RWPE2 (cell line): Measurements from ENCODE around the gene FBXW8.

Source experiments
- ATAC-seq: fragments of 200-7000 bp; cut with Tn5 transposase; 3 replicates; pipeline ENCODE4 v1.9.1; 2021; ENCODE audit warnings: low read depth
- DNase-seq: peaks from one replicate; pipeline ENCODE4 v3.0.0-alpha.2; 2020; ENCODE audit warnings: low spot score
- H3K27ac ChIP-seq: fragments of 450-650 bp; 2 replicates; pipeline ENCODE4 v1.5.1; 2017; ENCODE audit warnings: mild to moderate bottlenecking; ENCODE audit not compliant: poor library complexity, severe bottlenecking
- H3K27me3 ChIP-seq: fragments of 250-450 bp; sonication (Bioruptor Pico); 2 replicates; pipeline ENCODE4 v1.5.1; 2021; ENCODE audit warnings: mild to moderate bottlenecking, moderate library complexity; ENCODE audit not compliant: insufficient read depth, poor library complexity, severe bottlenecking
- H3K36me3 ChIP-seq: fragments of 250-450 bp; sonication (Bioruptor Pico); 2 replicates; pipeline ENCODE4 v1.5.1; 2020; ENCODE audit warnings: low read depth, mild to moderate bottlenecking, moderate library complexity
- H3K4me1 ChIP-seq: fragments of 250-450 bp; sonication (Bioruptor Pico); 2 replicates; pipeline ENCODE4 v1.5.1; 2021; ENCODE audit warnings: mild to moderate bottlenecking, moderate library complexity; ENCODE audit not compliant: insufficient read depth, poor library complexity, severe bottlenecking
- H3K4me3 ChIP-seq: fragments of 250-450 bp; sonication (Bioruptor Pico); 2 replicates; pipeline ENCODE4 v1.5.1; 2021; ENCODE audit warnings: mild to moderate bottlenecking, moderate library complexity; ENCODE audit not compliant: severe bottlenecking
- H3K9me3 ChIP-seq: fragments of 250-450 bp; sonication (Bioruptor Pico); 2 replicates; pipeline ENCODE4 v1.5.1; 2021; ENCODE audit warnings: mild to moderate bottlenecking, moderate library complexity; ENCODE audit not compliant: severe bottlenecking
- CTCF ChIP-seq: fragments of 450-650 bp; IDR thresholded peaks from one replicate; pipeline ENCODE4 v1.5.1; 2017; ENCODE audit warnings: mild to moderate bottlenecking, moderate library complexity; ENCODE audit not compliant: poor library complexity, severe bottlenecking

FBXW8 gene

GRCh38 chr12:117030187-117030900 lies 119.6 kb downstream of the FBXW8 start:
- ATAC-seq = no peak
- H3K4me1 ChIP-seq = no peaks in the 10 kb centered on the region
- TF ChIP-seq CTCF = no peak

DNA sequence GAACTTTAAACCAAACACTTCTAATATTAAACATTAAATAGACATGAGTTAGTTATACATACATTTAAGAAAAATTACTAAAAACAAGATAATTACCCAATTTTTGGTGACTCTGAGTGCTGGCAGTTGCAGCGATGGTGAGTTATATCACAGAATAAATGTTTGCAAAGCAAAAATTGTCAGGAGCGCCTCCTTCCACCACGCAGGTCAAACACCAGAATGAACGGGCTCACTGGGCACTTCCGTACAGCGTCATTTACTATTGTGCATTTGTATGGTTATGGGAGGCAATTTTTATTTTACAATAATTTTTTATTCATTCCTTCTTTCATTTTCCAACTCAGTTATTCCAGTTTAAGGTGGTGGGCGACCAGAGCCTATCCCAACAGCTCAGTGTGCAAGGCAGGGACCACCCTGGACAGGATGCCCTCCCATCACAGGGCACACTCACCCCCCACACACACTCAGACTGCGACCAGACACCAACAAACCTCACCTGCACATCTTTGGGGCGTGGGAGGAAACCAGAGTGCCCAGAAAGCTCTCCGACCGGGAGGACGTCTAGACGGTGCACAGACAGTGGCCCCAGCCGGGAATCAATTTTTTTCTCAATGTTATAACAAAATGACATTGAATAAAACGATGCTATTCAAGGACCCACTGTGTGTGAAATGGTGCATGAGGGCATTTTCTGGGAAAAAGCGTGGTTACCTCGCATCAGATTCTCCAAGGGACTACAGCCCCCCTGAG lies 121.3 kb downstream of the FBXW8 start:
- H3K27me3 ChIP-seq = peaks cover 13% of the 10 kb centered on the region
- H3K27ac ChIP-seq = no peak overlapping the region
- peak; percentile 28 for DNase-seq
- no peaks in the 10 kb centered on the region for H3K4me1 ChIP-seq
- ATAC-seq = no peak
- no peak overlapping the region for H3K4me3 ChIP-seq
- H3K9me3 ChIP-seq = no peaks in the 10 kb centered on the region
- no peak for TF ChIP-seq CTCF
- H3K36me3 ChIP-seq = no peaks in the 10 kb centered on the region

More at GRCh38 chr12:117030187-117030900, 119.6 kb downstream of the FBXW8 start:
- Histone ChIP-seq H3K27ac (no peak overlapping the region), H3K36me3 (peaks cover 6% of the 10 kb centered on the region), H3K9me3 (no peaks in the 10 kb centered on the region), H3K27me3 (peaks cover 13% of the 10 kb centered on the region), H3K4me3 (no peak overlapping the region)
- DNase-seq = peak; percentile 16

GRCh38 chr12:117032593-117033381 lies 122.0 kb downstream of the FBXW8 start:
- Histone ChIP-seq H3K9me3 (no peaks in the 10 kb centered on the region), H3K27ac (no peak overlapping the region), H3K27me3 (peaks cover 13% of the 10 kb centered on the region), H3K4me1 (no peaks in the 10 kb centered on the region), H3K36me3 (no peaks in the 10 kb centered on the region), H3K4me3 (no peak overlapping the region)
- 0 out of 3 replicates have a peak, but pooled peaks have one; percentile 13 for ATAC-seq
- DNase-seq = peak; percentile 25
- TF ChIP-seq CTCF = no peak

DNA sequence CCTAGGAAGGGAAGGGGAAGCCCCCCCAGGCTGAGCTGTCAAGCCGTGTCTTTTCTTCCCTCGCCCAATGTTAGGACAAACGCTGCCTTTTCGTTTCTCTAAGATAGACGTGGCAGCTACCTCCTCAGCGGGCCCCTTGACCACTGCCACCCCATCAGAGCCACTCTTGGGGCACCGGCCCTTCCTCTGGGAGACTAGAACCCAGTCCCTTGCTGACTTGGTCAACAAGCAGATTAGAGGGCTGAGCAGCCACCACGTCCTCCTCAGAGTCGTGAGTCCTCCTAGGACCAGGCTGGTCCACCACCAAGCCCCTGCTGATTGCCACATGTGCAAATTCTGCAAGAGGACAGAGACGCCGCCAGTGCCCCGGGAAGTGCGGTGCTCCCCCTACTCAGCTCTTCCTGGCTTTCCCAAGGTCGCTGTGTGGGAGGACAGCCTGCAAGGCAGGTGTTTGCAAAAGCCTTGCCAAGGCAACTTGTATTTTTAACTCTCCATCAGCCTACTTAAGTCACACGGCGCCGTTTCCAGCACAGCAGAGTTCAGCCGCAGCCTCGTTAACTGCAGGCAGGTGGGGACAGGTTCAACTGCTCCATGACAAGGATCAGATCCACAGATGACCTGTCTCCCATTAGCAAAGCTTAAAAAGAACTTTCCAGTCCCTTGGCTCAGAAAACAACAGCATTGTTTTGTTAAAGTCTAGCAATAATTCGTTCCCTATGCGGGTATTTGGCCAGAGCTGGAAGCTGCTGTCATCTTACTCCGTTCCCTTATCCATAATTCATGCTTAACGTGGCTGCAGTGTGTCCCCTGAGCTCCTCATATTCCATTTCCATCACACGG lies 122.9 kb downstream of the FBXW8 start:
- TF ChIP-seq CTCF = no peak
- DNase-seq = peak; percentile 31
- ATAC-seq = no peak
- Histone ChIP-seq H3K4me1 (no peaks in the 10 kb centered on the region), H3K9me3 (no peaks in the 10 kb centered on the region), H3K4me3 (no peak overlapping the region), H3K27me3 (peaks cover 13% of the 10 kb centered on the region), H3K36me3 (no peaks in the 10 kb centered on the region), H3K27ac (no peak overlapping the region)
